ENCODE results near the gene DZIP3.
A peak's percentile ranks its signal among the peaks of the same experiment; 100 is the strongest.
"Not testable (repeated sequence)": the region's sequence is repeated elsewhere in the genome, so short reads cannot be mapped to it uniquely, and the experiment has no call there.

Gene DZIP3

DNA sequence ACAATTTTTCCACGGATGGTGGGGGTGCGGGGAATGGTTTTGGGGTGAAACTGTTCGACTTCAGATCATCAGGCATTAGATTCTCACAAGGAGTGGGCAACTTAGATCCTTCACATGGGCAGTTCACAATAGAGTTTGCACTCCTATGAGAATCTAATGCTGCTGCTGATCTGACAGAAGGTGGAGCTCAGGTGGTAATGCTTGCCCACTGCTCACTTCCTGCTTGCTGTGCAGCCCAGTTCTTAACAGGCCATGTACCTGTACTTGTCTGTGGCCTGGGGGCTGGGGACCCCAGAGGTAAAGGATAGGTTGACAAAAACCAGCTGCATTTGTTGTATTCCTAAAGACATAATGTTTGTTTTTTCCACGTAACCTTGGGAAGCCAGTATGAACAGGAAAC, 16.0 kb downstream of the DZIP3 start:
- DNase-seq, result no peak
- peaks cover 24 to 46% of the 10 kb centered on the region in 2 donors for H3K4me1 Mint-ChIP-seq (ENCODE audit: low read depth in 2 of 2)
- no peaks in the 10 kb centered on the region for H3K9me3 Mint-ChIP-seq
- H3K36me3 Mint-ChIP-seq (ENCODE audit: insufficient read depth), result peaks cover 5% of the 10 kb centered on the region
- H3K27ac Mint-ChIP-seq, result peak overlapping the region in 1 of 2 donors; percentile 22
- no peaks in the 10 kb centered on the region for H3K27me3 Mint-ChIP-seq
- no peak for ATAC-seq (replicated peaks)
- H3K4me3 Mint-ChIP-seq, result no peak overlapping the region

- H3K4me1 Mint-ChIP-seq (ENCODE audit: low read depth in 2 of 2), result peaks cover 11 to 24% of the 10 kb centered on the region in 2 donors
- no peak for DNase-seq
- H3K27ac Mint-ChIP-seq, result peak overlapping the region in 1 of 2 donors; percentile 45
- no peaks in the 10 kb centered on the region for H3K9me3 Mint-ChIP-seq
- H3K27me3 Mint-ChIP-seq, result no peaks in the 10 kb centered on the region
- peaks cover 3% of the 10 kb centered on the region for H3K36me3 Mint-ChIP-seq (ENCODE audit: insufficient read depth)
- no peak overlapping the region for H3K4me3 Mint-ChIP-seq
- ATAC-seq (replicated peaks), result no peak
These were observed 19.2 kb downstream of the DZIP3 start for GRCh38 chr3:108608750-108609149.

GRCh38 chr3:108610651-108611050, 21.1 kb downstream of the DZIP3 start:
- no peak for DNase-seq
- ATAC-seq (replicated peaks), result no peak
- H3K4me1 Mint-ChIP-seq (ENCODE audit: low read depth in 2 of 2), result peaks cover 2 to 12% of the 10 kb centered on the region in 2 donors
- no peaks in the 10 kb centered on the region for H3K27me3 Mint-ChIP-seq
- no peak overlapping the region for H3K27ac Mint-ChIP-seq
- no peak overlapping the region for H3K4me3 Mint-ChIP-seq
- no peaks in the 10 kb centered on the region for H3K9me3 Mint-ChIP-seq
- H3K36me3 Mint-ChIP-seq (ENCODE audit: insufficient read depth), result peaks cover 3% of the 10 kb centered on the region

- H3K9me3 Mint-ChIP-seq; H3K4me3 Mint-ChIP-seq; H3K4me1 Mint-ChIP-seq (ENCODE audit: low read depth in 2 of 2); H3K27me3 Mint-ChIP-seq; DNase-seq; H3K36me3 Mint-ChIP-seq (ENCODE audit: insufficient read depth); ATAC-seq (replicated peaks); H3K27ac Mint-ChIP-seq: not testable (repeated sequence)
These were observed 26.6 kb downstream of the DZIP3 start for GRCh38 chr3:108616090-108616489.

DNA sequence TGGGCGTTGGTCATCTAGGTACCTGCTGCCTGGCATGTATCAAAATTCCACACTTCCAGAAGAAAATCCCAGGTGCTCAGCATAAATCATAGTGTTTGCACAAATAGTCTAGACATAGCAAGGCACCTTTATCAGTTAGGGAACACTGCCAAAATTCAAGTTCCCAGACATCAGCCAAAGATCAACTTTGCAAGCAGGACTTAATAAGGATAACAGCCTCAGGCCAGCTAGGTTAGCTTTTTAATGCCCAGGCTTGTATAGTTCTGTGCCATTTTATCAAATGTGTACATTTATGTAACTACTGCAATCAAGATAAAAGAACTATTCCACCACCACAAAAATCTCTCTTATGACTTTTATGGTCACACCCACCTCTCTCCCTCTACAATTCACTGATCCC, 30.7 kb downstream of the DZIP3 start:
- no peak for DNase-seq
- no peak for ATAC-seq (replicated peaks)
- H3K4me3 Mint-ChIP-seq, result no peak overlapping the region
- H3K27ac Mint-ChIP-seq, result no peak overlapping the region
- no peaks in the 10 kb centered on the region for H3K27me3 Mint-ChIP-seq
- no peaks in the 10 kb centered on the region for H3K9me3 Mint-ChIP-seq
- H3K4me1 Mint-ChIP-seq (ENCODE audit: low read depth in 2 of 2), result peaks cover 0 to 3% of the 10 kb centered on the region in 2 donors
- H3K36me3 Mint-ChIP-seq (ENCODE audit: insufficient read depth), result peaks cover 3% of the 10 kb centered on the region

GRCh38 chr3:108623504-108623903, 34.0 kb downstream of the DZIP3 start:
- H3K4me3 Mint-ChIP-seq, result no peak overlapping the region
- ATAC-seq (replicated peaks) (no peak), DNase-seq (no peak)
- no peak overlapping the region for H3K27ac Mint-ChIP-seq
- no peaks in the 10 kb centered on the region for H3K9me3 Mint-ChIP-seq
- H3K27me3 Mint-ChIP-seq, result no peaks in the 10 kb centered on the region
- peaks cover 0 to 3% of the 10 kb centered on the region in 2 donors for H3K4me1 Mint-ChIP-seq (ENCODE audit: low read depth in 2 of 2)
- no peaks in the 10 kb centered on the region for H3K36me3 Mint-ChIP-seq (ENCODE audit: insufficient read depth)

GRCh38 chr3:108629974-108630373, 40.5 kb downstream of the DZIP3 start:
- Mint-ChIP-seq H3K27me3 (no peaks in the 10 kb centered on the region), H3K4me1 (ENCODE audit: low read depth in 2 of 2) (peaks cover 0 to 4% of the 10 kb centered on the region in 2 donors), H3K4me3 (no peak overlapping the region), H3K36me3 (ENCODE audit: insufficient read depth) (peaks cover 2% of the 10 kb centered on the region), H3K9me3 (no peaks in the 10 kb centered on the region), H3K27ac (no peak overlapping the region)
- DNase-seq (no peak), ATAC-seq (replicated peaks) (no peak)

DNA sequence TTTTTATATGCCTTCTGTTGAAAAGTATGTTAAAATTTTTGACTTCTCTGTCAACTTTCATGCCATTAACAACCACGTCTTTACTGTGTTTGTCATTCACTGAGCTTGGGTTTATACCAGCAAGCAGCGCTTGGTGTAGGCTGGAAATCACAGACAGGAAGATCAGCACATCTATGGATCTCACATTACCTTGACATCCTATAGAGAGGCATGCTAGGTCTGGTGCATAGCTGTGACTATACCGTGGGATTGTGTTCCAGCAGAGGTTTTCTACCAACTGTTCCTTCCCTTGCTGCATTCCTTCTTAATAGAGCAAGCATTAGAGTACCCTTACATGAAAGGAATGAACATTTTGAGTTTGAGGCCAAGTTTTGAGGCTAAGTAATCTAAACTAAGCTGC, 53.0 kb downstream of the DZIP3 start:
- no peaks in the 10 kb centered on the region for H3K4me1 Mint-ChIP-seq (ENCODE audit: low read depth in 2 of 2)
- DNase-seq, result no peak
- ATAC-seq (replicated peaks), result no peak
- H3K27me3 Mint-ChIP-seq, result no peaks in the 10 kb centered on the region
- H3K4me3 Mint-ChIP-seq, result no peak overlapping the region
- peaks cover 13% of the 10 kb centered on the region for H3K36me3 Mint-ChIP-seq (ENCODE audit: insufficient read depth)
- H3K9me3 Mint-ChIP-seq, result no peaks in the 10 kb centered on the region
- H3K27ac Mint-ChIP-seq, result no peak overlapping the region

- Mint-ChIP-seq H3K9me3 (no peaks in the 10 kb centered on the region), H3K4me3 (no peak overlapping the region), H3K4me1 (ENCODE audit: low read depth in 2 of 2) (no peaks in the 10 kb centered on the region), H3K27ac (no peak overlapping the region), H3K36me3 (ENCODE audit: insufficient read depth) (peaks cover 10% of the 10 kb centered on the region), H3K27me3 (no peaks in the 10 kb centered on the region)
- no peak for DNase-seq
- ATAC-seq (replicated peaks), result no peak
These were observed 55.8 kb downstream of the DZIP3 start for GRCh38 chr3:108645364-108645763.

DNA sequence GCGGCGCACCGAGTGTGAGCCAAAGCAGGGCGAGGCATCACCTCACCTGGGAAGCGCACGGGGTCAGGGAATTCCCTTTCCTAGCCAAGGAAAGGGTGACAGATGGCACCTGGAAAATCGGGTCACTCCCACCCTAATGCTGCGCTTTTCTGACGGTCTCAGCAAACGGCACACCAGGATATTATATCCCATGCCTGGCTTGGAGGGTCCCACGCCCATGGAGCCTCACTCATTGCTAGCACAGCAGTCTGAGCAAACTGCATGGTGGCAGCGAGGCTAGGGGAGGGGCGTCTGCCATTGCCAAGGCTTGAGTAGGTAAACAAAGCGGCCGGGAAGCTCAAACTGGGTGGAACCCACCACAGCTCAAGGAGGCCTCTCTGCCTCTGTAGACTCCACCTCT, 66.1 kb downstream of the DZIP3 start:
- not testable (repeated sequence) for H3K9me3 Mint-ChIP-seq; ATAC-seq (replicated peaks); H3K4me3 Mint-ChIP-seq; H3K27me3 Mint-ChIP-seq; H3K36me3 Mint-ChIP-seq (ENCODE audit: insufficient read depth); H3K27ac Mint-ChIP-seq; DNase-seq; H3K4me1 Mint-ChIP-seq (ENCODE audit: low read depth in 2 of 2)

DNA sequence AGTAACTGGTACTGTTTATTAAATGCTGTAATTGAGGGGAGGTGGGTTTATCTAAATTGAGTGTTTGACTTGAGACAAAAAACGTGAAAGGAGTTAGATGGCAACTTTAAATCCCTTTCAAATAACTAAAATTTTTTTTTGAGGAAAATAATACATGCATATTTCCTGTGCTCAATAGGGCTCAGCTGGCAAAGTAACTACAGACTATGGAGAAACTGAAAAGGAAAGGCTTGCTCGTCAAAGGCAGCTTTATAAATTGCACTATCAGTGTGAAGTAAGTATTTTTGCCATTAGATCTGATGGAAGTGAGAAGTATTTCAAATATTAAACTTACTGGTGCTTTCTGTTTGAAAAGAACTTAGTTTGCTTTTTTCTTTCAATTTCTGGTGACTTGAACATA, 72.2 kb downstream of the DZIP3 start:
- DNase-seq, result no peak
- Mint-ChIP-seq H3K36me3 (ENCODE audit: insufficient read depth) (peaks cover 3% of the 10 kb centered on the region), H3K4me3 (no peak overlapping the region), H3K27me3 (no peaks in the 10 kb centered on the region), H3K27ac (no peak overlapping the region), H3K4me1 (ENCODE audit: low read depth in 2 of 2) (peaks cover 4 to 12% of the 10 kb centered on the region in 2 donors), H3K9me3 (no peaks in the 10 kb centered on the region)
- ATAC-seq (replicated peaks), result no peak

DNA sequence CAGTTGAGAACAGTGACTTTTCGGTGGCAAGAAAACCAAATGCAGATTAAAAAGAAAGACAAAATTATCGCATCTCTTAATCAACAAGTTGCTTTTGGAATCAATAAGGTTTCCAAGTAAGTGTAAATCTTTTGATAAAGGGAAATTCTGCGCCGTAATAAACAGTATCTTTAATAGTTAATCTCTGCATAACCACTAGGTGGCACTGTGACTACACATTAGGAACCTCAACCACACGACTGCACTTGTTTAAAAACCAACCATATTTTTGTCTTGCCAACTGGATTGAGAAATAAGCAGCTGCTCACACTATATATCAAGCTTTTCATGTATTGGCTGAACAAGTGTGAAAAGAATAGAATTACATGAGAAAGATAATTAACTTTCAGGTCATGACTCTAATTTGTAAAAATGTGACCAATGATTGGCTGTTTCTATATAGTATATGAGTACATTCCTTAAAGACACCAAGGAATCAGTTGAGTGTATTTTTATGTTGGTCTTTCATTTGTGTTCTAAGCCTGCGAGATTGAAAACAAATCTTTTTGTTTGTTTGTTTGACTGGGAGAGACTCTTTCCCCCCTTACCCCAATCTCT, 72.7 kb downstream of the DZIP3 start:
- ATAC-seq (replicated peaks) (peak; percentile 89), DNase-seq (peak; percentile 44 to 54 (median 52))
- Mint-ChIP-seq H3K27ac (no peak overlapping the region), H3K36me3 (ENCODE audit: insufficient read depth) (peaks cover 3% of the 10 kb centered on the region), H3K4me1 (ENCODE audit: low read depth in 2 of 2) (peaks cover 4 to 12% of the 10 kb centered on the region in 2 donors), H3K27me3 (no peaks in the 10 kb centered on the region), H3K9me3 (no peaks in the 10 kb centered on the region), H3K4me3 (no peak overlapping the region)

GRCh38 chr3:108664266-108664665, 74.7 kb downstream of the DZIP3 start:
- ATAC-seq (replicated peaks) (no peak), DNase-seq (no peak)
- no peaks in the 10 kb centered on the region for H3K9me3 Mint-ChIP-seq
- H3K27me3 Mint-ChIP-seq, result no peaks in the 10 kb centered on the region
- peaks cover 4 to 12% of the 10 kb centered on the region in 2 donors for H3K4me1 Mint-ChIP-seq (ENCODE audit: low read depth in 2 of 2)
- H3K27ac Mint-ChIP-seq, result no peak overlapping the region
- H3K36me3 Mint-ChIP-seq (ENCODE audit: insufficient read depth), result peaks cover 3% of the 10 kb centered on the region
- no peak overlapping the region for H3K4me3 Mint-ChIP-seq

DNA sequence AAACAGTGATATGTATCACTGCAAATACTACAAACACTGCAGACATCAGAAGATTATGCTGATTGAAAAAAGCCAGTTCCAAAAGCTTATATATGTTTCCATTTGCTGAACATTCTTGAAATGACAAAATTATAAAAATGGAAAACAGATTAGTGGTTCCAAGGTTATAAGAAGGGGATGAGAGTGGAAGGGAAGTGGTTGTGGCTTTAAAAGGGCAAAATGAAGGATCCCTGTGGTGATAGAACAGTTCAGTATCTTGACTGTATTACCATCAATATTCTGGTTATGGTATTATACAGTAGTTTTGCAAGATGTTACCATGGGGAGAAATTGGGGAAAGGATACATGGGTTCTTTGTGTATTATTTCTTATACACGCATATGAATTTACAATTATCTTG, 77.8 kb downstream of the DZIP3 start:
- DNase-seq (no peak), ATAC-seq (replicated peaks) (no peak)
- Mint-ChIP-seq H3K27me3 (no peaks in the 10 kb centered on the region), H3K27ac (no peak overlapping the region), H3K4me1 (ENCODE audit: low read depth in 2 of 2) (peaks cover 4 to 8% of the 10 kb centered on the region in 2 donors), H3K4me3 (no peak overlapping the region), H3K9me3 (no peaks in the 10 kb centered on the region), H3K36me3 (ENCODE audit: insufficient read depth) (peaks cover 3% of the 10 kb centered on the region)

DNA sequence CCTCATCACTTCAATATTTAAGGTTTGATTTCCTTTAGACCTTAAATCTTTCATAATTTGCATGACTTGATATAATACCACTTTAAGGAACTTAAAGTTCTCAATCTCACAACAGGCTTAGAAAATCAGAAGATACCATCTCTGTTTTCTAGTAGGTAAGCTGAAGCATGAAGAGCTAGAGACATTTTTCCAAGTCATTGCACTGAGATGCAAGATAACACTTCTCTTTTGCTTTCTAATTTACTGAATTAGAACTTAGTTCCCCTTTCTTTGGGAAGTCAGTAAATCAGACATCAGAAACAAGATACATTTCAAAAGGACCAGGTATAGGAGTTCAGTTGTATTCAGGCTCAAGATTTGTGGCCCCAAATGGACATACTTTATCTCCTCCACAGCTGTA, 79.7 kb downstream of the DZIP3 start:
- ATAC-seq (replicated peaks), result no peak
- Mint-ChIP-seq H3K27me3 (no peaks in the 10 kb centered on the region), H3K36me3 (ENCODE audit: insufficient read depth) (peaks cover 3% of the 10 kb centered on the region), H3K9me3 (no peaks in the 10 kb centered on the region), H3K4me3 (no peak overlapping the region), H3K4me1 (ENCODE audit: low read depth in 2 of 2) (peaks cover 4 to 5% of the 10 kb centered on the region in 2 donors), H3K27ac (no peak overlapping the region)
- DNase-seq, result no peak

All from effector memory CD8-positive, alpha-beta T cell (primary cell).